Gastrocnemius medialis (tissue), 4 donors: ENCODE results near the gene PGGT1B. TPM values are rescaled to one million over a fixed set of nuclear protein-coding genes. Genes with fewer than 3 reads are reported as not detected.

Source experiments
- ATAC-seq, 2 donors: fragments of 150-250 bp; one replicate each; pipeline ENCODE4 v1.9.1; 2016
- DNase-seq, 2 donors: peaks; one replicate each; pipeline ENCODE4 v3.0.0-alpha.2; 2019
- H3K27ac ChIP-seq, 4 donors: fragments of 200-600 bp; sonication (generic); 1 replicate in 1 of 4; 2 replicates in 3 of 4; pipeline ENCODE4 v1.5.1; 2016 to 2018; ENCODE audit warnings: mild to moderate bottlenecking in 2 of 4, moderate library complexity in 1 of 4
- H3K27me3 ChIP-seq, 3 donors: fragments of 200-600 bp; sonication (generic) in 2 of 3; 1 replicate in 1 of 3; 2 replicates in 2 of 3; pipeline versions ENCODE4 v1.5.1 to v1.6.0; 2016 to 2019; ENCODE audit warnings: mild to moderate bottlenecking in 1 of 3, moderate library complexity in 1 of 3
- H3K36me3 ChIP-seq, 2 donors: fragments of 200-600 bp; sonication (generic) in 1 of 2; one replicate each; pipeline ENCODE4 v1.5.1; 2017 to 2018
- H3K4me1 ChIP-seq, 2 donors: fragments of 200-600 bp; sonication (generic) in 1 of 2; one replicate each; pipeline ENCODE4 v1.5.1; 2016 to 2017; ENCODE audit warnings: mild to moderate bottlenecking in 2 of 2
- H3K4me3 ChIP-seq, 4 donors: fragments of 200-600 bp; sonication (generic) in 3 of 4; 1 replicate in 1 of 4; 2 replicates in 3 of 4; pipeline ENCODE4 v1.5.1; 2016 to 2019; ENCODE audit warnings: mild to moderate bottlenecking in 2 of 4
- H3K9me3 ChIP-seq, 3 donors: fragments of 200-600 bp; sonication (generic) in 2 of 3; 1 replicate in 1 of 3; 2 replicates in 2 of 3; pipeline ENCODE4 v1.5.1; 2016 to 2019
- CTCF ChIP-seq, 5 experiments: fragments of 450-650 bp in 3 of 5; fragments of 200-600 bp in 2 of 5; sonication (generic) in 2 of 5; IDR thresholded peaks in 4 of 5; conservative IDR thresholded peaks in 1 of 5; 1 replicate in 4 of 5; 2 replicates in 1 of 5; pipeline ENCODE4 v1.5.1; 2016 to 2019; ENCODE audit warnings: antibody characterized with exemption in 5 of 5, mild to moderate bottlenecking in 3 of 5, moderate library complexity in 3 of 5
- POLR2A ChIP-seq, 2 donors: fragments of 450-650 bp; IDR thresholded peaks; one replicate each; pipeline ENCODE4 v1.6.1; 2017; ENCODE audit warnings: antibody characterized with exemption in 2 of 2, mild to moderate bottlenecking in 2 of 2, moderate library complexity in 2 of 2
- in situ Hi-C, 4 donors: fragments of 200-750 bp; cut with MboI; loops; one replicate each; pipeline versions ENCODE4 v1.15.0 to v1.8.0; 2017; ENCODE audit warnings: low sequenced_read_pairs in 4 of 4
- intact Hi-C: fragments of 100-400 bp; cut with DNase I; formaldehyde crosslinking; loops from one replicate; pipeline ENCODE4 v1.15.1; 2023; ENCODE audit warnings: low total_unique reads
- total RNA-seq, 4 donors: library from RNA; depleted of rRNA; stranded (reverse); fragments of >200 nt; gene quantifications; one replicate each; pipeline versions ENCODE4 v1.1.0 to v1.2.3, GENCODE V29; 2016

The PGGT1B gene
- total RNA-seq, 4 donors from 2014 or later, result 6.7 to 16.3 (median 10.4) TPM

GRCh38 chr5:115267617-115268016 lies 4.9 kb upstream of the PGGT1B start:
- Histone ChIP-seq H3K9me3 (no peaks in the 10 kb centered on the region), H3K4me3 (no peak overlapping the region), H3K36me3 (no peaks in the 10 kb centered on the region), H3K27me3 (no peaks in the 10 kb centered on the region), H3K4me1 (no peaks in the 10 kb centered on the region), H3K27ac (no peak overlapping the region)
- no peak for ATAC-seq
- intact Hi-C loops (no loop called here), in situ Hi-C loops (no loop called here)
- no peak for DNase-seq
- TF ChIP-seq POLR2A (IDR thresholded peaks at IDR 0.05) (no peak), CTCF (IDR thresholded peaks at IDR 0.05 in 4 of 5, conservative IDR thresholded peaks at IDR 0.05 in 1 of 5) (no peak)

GRCh38 chr5:115265220-115265619 lies 2.5 kb upstream of the PGGT1B start:
- TF ChIP-seq POLR2A (IDR thresholded peaks at IDR 0.05) (no peak), CTCF (IDR thresholded peaks at IDR 0.05 in 4 of 5, conservative IDR thresholded peaks at IDR 0.05 in 1 of 5) (no peak)
- Histone ChIP-seq H3K36me3 (no peaks in the 10 kb centered on the region), H3K4me1 (peaks cover 16 to 17% of the 10 kb centered on the region in 2 donors), H3K27me3 (no peaks in the 10 kb centered on the region), H3K9me3 (no peaks in the 10 kb centered on the region), H3K27ac (no peak overlapping the region), H3K4me3 (no peak overlapping the region)
- intact Hi-C loops, result no loop called here
- no peak for ATAC-seq
- DNase-seq, result no peak
- in situ Hi-C loops, result no loop called here

GRCh38 chr5:115264786-115265185 lies 2.1 kb upstream of the PGGT1B start:
- no peak overlapping the region for H3K4me3 ChIP-seq
- peaks cover 17 to 18% of the 10 kb centered on the region in 2 donors for H3K4me1 ChIP-seq
- H3K27me3 ChIP-seq, result no peaks in the 10 kb centered on the region
- in situ Hi-C loops, result no loop called here
- DNase-seq (no peak), ATAC-seq (no peak)
- no peak overlapping the region for H3K27ac ChIP-seq
- no peak for TF ChIP-seq POLR2A (IDR thresholded peaks at IDR 0.05)
- no peak for TF ChIP-seq CTCF (IDR thresholded peaks at IDR 0.05 in 4 of 5, conservative IDR thresholded peaks at IDR 0.05 in 1 of 5)
- H3K36me3 ChIP-seq, result no peaks in the 10 kb centered on the region
- no peaks in the 10 kb centered on the region for H3K9me3 ChIP-seq
- intact Hi-C loops, result no loop called here

- H3K4me1 ChIP-seq, result peaks cover 17 to 18% of the 10 kb centered on the region in 2 donors
- in situ Hi-C loops, result no loop called here
- peak overlapping the region; percentile 76 to 88 (median 84) for H3K27ac ChIP-seq
- H3K36me3 ChIP-seq, result no peaks in the 10 kb centered on the region
- intact Hi-C loops, result no loop called here
- peak overlapping the region; percentile 61 to 100 (median 82) for H3K4me3 ChIP-seq
- DNase-seq (no peak), ATAC-seq (peak in 1 of 2 donors; percentile 36)
- no peaks in the 10 kb centered on the region for H3K27me3 ChIP-seq
- TF ChIP-seq CTCF (IDR thresholded peaks at IDR 0.05 in 4 of 5, conservative IDR thresholded peaks at IDR 0.05 in 1 of 5), result no peak
- TF ChIP-seq POLR2A (IDR thresholded peaks at IDR 0.05), result no peak
- no peaks in the 10 kb centered on the region for H3K9me3 ChIP-seq
Measured at GRCh38 chr5:115263078-115263380, 352 bp upstream of the PGGT1B start.

GRCh38 chr5:115262011-115262320 lies 711 bp downstream of the PGGT1B start:
- ATAC-seq, result peak; percentile 10 to 17

More at GRCh38 chr5:115262011-115262320, 711 bp downstream of the PGGT1B start:
- H3K4me1 ChIP-seq, result peaks cover 17 to 18% of the 10 kb centered on the region in 2 donors
- in situ Hi-C loops, result no loop called here
- H3K4me3 ChIP-seq, result peak overlapping the region; percentile 61 to 100 (median 82)
- H3K36me3 ChIP-seq, result no peaks in the 10 kb centered on the region
- H3K27me3 ChIP-seq, result no peaks in the 10 kb centered on the region
- peak overlapping the region; percentile 76 to 88 (median 84) for H3K27ac ChIP-seq
- no peak for DNase-seq
- TF ChIP-seq POLR2A (IDR thresholded peaks at IDR 0.05) (no peak), CTCF (IDR thresholded peaks at IDR 0.05 in 4 of 5, conservative IDR thresholded peaks at IDR 0.05 in 1 of 5) (no peak)
- H3K9me3 ChIP-seq, result no peaks in the 10 kb centered on the region
- intact Hi-C loops, result no loop called here
